ENCODE data around the gene AIRE. TPM values are rescaled to one million over a fixed set of nuclear protein-coding genes. Genes with fewer than 3 reads are reported as not detected.

The AIRE gene
- total and polyA plus RNA-seq, 2 of the 13 experiments (the other 11 are each of a cell fraction or from before 2014, with no cell fraction given) = not detected

- TF ChIP-seq CAMTA2 (CRISPR knock-in tag; IDR thresholded peaks at IDR 0.05; ENCODE audit: borderline replicate concordance) (peak; percentile 57), ZNF639 (CRISPR knock-in tag; conservative IDR thresholded peaks at IDR 0.05) (peak; percentile 74), ZBTB2 (CRISPR knock-in tag; IDR thresholded peaks at IDR 0.05; ENCODE audit: low read depth) (peak; percentile 81), KIAA2018 (CRISPR knock-in tag; IDR thresholded peaks at IDR 0.05; ENCODE audit: borderline replicate concordance) (no peak), RXRB (CRISPR knock-in tag; IDR thresholded peaks at IDR 0.05; ENCODE audit: borderline replicate concordance) (peak; percentile 46; the same call in 1 of the 2 replicates), ZNF777 (CRISPR knock-in tag; IDR thresholded peaks at IDR 0.05) (peak; percentile 54), KLF6 (CRISPR knock-in tag; IDR thresholded peaks at IDR 0.05) (no peak), ESRRA (CRISPR knock-in tag; IDR thresholded peaks at IDR 0.05; ENCODE audit: low read depth) (0 out of 2 replicates have a peak, but pooled peaks have one; percentile 33), CBX1 (IDR thresholded peaks at IDR 0.05; ENCODE audit: low read depth) (peak; percentile 63), YEATS2 (CRISPR knock-in tag; IDR thresholded peaks at IDR 0.05; ENCODE audit: borderline replicate concordance) (peak; percentile 89), IKZF5 (CRISPR knock-in tag; IDR thresholded peaks at IDR 0.05) (peak; percentile 84), MTA1 (CRISPR knock-in tag; IDR thresholded peaks at IDR 0.05; ENCODE audit: borderline replicate concordance) (peak; percentile 75; the same call in 1 of the 2 replicates)
These were observed 53.6 kb downstream of the AIRE start, which contains the start of gene CFAP410 (continued) for GRCh38 chr21:44338971-44339910.

Data from HepG2 (cell line).